Measurements from ENCODE around the gene MAP3K2. TPM values are rescaled to one million over a fixed set of nuclear protein-coding genes. Genes with fewer than 3 reads are reported as not detected.

The MAP3K2 gene
- total and polyA plus RNA-seq, 2 experiments from 2014 or later = 10.2 to 23.5 TPM

DNA sequence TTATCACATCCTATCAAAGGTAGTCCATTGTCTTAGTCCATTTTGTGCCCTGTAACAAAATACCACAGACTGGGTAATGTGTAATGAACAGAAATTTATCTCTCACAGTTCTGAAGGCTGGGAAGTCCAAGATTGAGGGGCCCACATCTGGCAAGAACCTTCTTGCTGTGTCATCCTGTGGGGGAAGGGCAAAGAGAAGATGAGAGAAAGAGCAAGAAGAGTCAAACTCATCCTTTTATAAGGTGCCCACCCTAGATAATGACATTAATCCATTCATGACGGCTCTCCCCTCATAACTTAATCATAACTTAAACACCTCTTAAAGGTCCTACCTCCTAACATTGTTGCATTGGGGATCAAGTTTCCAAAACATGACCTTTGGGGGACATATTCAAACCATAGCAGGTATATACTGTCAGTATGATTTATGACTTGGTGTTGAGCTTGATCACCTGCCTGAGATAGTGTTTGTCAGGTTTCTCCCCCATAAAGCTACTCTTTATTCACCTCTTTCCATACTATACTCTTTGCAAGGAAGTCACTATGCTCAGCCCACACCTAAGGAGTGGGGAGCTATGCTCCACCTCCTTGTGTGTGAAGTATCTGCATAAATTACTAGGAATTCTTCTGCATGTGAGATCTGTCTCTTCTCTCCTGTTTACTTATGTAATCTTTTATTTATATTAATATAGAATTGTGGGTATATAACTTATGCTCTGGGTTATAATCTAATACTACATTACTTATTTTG is 5.2 kb upstream of the MAP3K2 start (continued):
- TF ChIP-seq, protein P1, sequence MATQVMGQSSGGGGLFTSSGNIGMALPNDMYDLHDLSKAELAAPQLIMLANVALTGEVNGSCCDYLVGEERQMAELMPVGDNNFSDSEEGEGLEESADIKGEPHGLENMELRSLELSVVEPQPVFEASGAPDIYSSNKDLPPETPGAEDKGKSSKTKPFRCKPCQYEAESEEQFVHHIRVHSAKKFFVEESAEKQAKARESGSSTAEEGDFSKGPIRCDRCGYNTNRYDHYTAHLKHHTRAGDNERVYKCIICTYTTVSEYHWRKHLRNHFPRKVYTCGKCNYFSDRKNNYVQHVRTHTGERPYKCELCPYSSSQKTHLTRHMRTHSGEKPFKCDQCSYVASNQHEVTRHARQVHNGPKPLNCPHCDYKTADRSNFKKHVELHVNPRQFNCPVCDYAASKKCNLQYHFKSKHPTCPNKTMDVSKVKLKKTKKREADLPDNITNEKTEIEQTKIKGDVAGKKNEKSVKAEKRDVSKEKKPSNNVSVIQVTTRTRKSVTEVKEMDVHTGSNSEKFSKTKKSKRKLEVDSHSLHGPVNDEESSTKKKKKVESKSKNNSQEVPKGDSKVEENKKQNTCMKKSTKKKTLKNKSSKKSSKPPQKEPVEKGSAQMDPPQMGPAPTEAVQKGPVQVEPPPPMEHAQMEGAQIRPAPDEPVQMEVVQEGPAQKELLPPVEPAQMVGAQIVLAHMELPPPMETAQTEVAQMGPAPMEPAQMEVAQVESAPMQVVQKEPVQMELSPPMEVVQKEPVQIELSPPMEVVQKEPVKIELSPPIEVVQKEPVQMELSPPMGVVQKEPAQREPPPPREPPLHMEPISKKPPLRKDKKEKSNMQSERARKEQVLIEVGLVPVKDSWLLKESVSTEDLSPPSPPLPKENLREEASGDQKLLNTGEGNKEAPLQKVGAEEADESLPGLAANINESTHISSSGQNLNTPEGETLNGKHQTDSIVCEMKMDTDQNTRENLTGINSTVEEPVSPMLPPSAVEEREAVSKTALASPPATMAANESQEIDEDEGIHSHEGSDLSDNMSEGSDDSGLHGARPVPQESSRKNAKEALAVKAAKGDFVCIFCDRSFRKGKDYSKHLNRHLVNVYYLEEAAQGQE (IDR thresholded peaks at IDR 0.05; ENCODE audit: unreplicated experiment) = no peak
- no peak for TF ChIP-seq ZNF114 (CRISPR knock-in tag; IDR thresholded peaks at IDR 0.05)
- no peak for TF ChIP-seq CREB1 (CRISPR knock-in tag; IDR thresholded peaks at IDR 0.05; ENCODE audit: low read depth)
- TF ChIP-seq NANOG (IDR thresholded peaks at IDR 0.05; ENCODE audit: borderline replicate concordance) = no peak
- TF ChIP-seq, protein P2, sequence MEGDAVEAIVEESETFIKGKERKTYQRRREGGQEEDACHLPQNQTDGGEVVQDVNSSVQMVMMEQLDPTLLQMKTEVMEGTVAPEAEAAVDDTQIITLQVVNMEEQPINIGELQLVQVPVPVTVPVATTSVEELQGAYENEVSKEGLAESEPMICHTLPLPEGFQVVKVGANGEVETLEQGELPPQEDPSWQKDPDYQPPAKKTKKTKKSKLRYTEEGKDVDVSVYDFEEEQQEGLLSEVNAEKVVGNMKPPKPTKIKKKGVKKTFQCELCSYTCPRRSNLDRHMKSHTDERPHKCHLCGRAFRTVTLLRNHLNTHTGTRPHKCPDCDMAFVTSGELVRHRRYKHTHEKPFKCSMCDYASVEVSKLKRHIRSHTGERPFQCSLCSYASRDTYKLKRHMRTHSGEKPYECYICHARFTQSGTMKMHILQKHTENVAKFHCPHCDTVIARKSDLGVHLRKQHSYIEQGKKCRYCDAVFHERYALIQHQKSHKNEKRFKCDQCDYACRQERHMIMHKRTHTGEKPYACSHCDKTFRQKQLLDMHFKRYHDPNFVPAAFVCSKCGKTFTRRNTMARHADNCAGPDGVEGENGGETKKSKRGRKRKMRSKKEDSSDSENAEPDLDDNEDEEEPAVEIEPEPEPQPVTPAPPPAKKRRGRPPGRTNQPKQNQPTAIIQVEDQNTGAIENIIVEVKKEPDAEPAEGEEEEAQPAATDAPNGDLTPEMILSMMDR (conservative IDR thresholded peaks at IDR 0.05; ENCODE audit: low read depth in 2 of 2) = no peak
- TF ChIP-seq ZNF331 (CRISPR knock-in tag; IDR thresholded peaks at IDR 0.05; ENCODE audit: low read depth) = no peak
- no peak for TF ChIP-seq EZH2phosphoT487 (IDR thresholded peaks at IDR 0.05; ENCODE audit: unreplicated experiment)
- no peak for TF ChIP-seq EZH2 (IDR thresholded peaks at IDR 0.05; ENCODE audit: low read depth, unreplicated experiment)

- Histone ChIP-seq H3K4me2 (no peak overlapping the region), H3K4me3 (no peak overlapping the region), H3K4me1 (ENCODE audit: insufficient read depth) (peaks cover 10% of the 10 kb centered on the region), H4K20me1 (replicated peaks; ENCODE audit: insufficient read depth) (no peaks in the 10 kb centered on the region), H3F3A (replicated peaks; ENCODE audit: low read depth) (0 out of 2 replicates have a peak, but pooled peaks cover 4% of the 10 kb centered on the region), H3K27me3 (ENCODE audit: insufficient read depth) (no peaks in the 10 kb centered on the region), H3K79me2 (replicated peaks; ENCODE audit: insufficient read depth) (no peaks in the 10 kb centered on the region), H2AFZ (no peak overlapping the region), H3K27ac (ENCODE audit: low read depth) (no peak overlapping the region), H3K9me2 (ENCODE audit: insufficient read depth) (no peaks in the 10 kb centered on the region), H3K36me3 (ENCODE audit: insufficient read depth) (no peaks in the 10 kb centered on the region; the same call in 1 of the 2 replicates)
- DNase-seq (ENCODE audit: low spot score) (no peak), ATAC-seq (no peak)
- H3K4me3 Mint-ChIP-seq = no peak overlapping the region
- H3K4me1 Mint-ChIP-seq = peaks cover 11% of the 10 kb centered on the region
- H3K27me3 Mint-ChIP-seq (ENCODE audit: insufficient read depth, low read depth, poor library complexity) = peaks cover 4% of the 10 kb centered on the region
- H3K9me3 Mint-ChIP-seq = peaks cover 4% of the 10 kb centered on the region; the same call in 1 of the 3 replicates
- H3K27ac Mint-ChIP-seq = no peak overlapping the region
- peaks cover 7% of the 10 kb centered on the region for H3K36me3 Mint-ChIP-seq (ENCODE audit: low read depth)
- TF ChIP-seq JUNB (IDR thresholded peaks at IDR 0.05; ENCODE audit: unreplicated experiment) (no peak), NANOG (IDR thresholded peaks at IDR 0.05; ENCODE audit: borderline replicate concordance) (no peak)
- TF ChIP-seq, protein P1 (IDR thresholded peaks at IDR 0.05; ENCODE audit: unreplicated experiment) = no peak
Observed at GRCh38 chr2:127392133-127392827, 4.5 kb upstream of the MAP3K2 start.
